CD4-positive, alpha-beta T cell (primary cell): Measurements from ENCODE around the gene DRAXIN. TPM values are rescaled to one million over a fixed set of nuclear protein-coding genes. Genes with fewer than 3 reads are reported as not detected.
A peak's percentile ranks its signal among the peaks of the same experiment; 100 is the strongest.

Experiments used
- ATAC-seq: fragments of 200-7000 bp; cut with Tn5 transposase; one replicate; pipeline ENCODE4 v1.10.0; 2022; ENCODE audit warnings: mild to moderate bottlenecking; ENCODE audit not compliant: poor library complexity
- CTCF ChIA-PET: fragments of 350-600 bp; sonication (Branson Sonifier 250); formaldehyde crosslinking; loops from one replicate; lab custom pipeline; 2021; ENCODE audit warnings: antibody characterized with exemption, inconsistent platforms; lab: Charles Lee
- POLR2A ChIA-PET: fragments of 350-600 bp; sonication (Branson Sonifier 250); formaldehyde crosslinking; loops from one replicate; lab custom pipeline; 2021; ENCODE audit warnings: antibody characterized with exemption, inconsistent platforms; lab: Charles Lee
- DNase-seq, 14 experiments: peaks; one replicate each; pipeline ENCODE4 v3.0.0-alpha.2; 2013 to 2020; ENCODE audit warnings: mixed read lengths in 2 of 14
- H3K27ac ChIP-seq, 2 donors: one replicate each; pipeline versions ENCODE4 v1.5.1 to v1.7.0; 2013; ENCODE audit warnings: low read length in 2 of 2, low read depth in 1 of 2, mild to moderate bottlenecking in 1 of 2
- H3K27me3 ChIP-seq, 2 experiments: 1 replicate in 1 of 2; 2 replicates in 1 of 2; pipeline versions ENCODE4 v1.6.1 to v1.7.0; 2013; ENCODE audit warnings: low read length in 2 of 2, control low read depth in 1 of 2, mild to moderate bottlenecking in 1 of 2, moderate library complexity in 1 of 2; ENCODE audit not compliant: insufficient read depth in 2 of 2, control insufficient read depth in 1 of 2
- H3K36me3 ChIP-seq: one replicate; pipeline ENCODE4 v1.6.1; 2013; ENCODE audit warnings: low read length, control low read depth; ENCODE audit not compliant: insufficient read depth
- H3K4me1 ChIP-seq: one replicate; pipeline ENCODE4 v1.6.1; 2013; ENCODE audit warnings: low read length, control low read depth; ENCODE audit not compliant: insufficient read depth
- H3K4me3 ChIP-seq: one replicate; pipeline ENCODE4 v1.5.1; 2013; ENCODE audit warnings: mild to moderate bottlenecking, low read length, moderate library complexity
- H3K9me3 ChIP-seq, 2 experiments: 1 replicate in 1 of 2; 2 replicates in 1 of 2; pipeline versions ENCODE4 v1.6.1 to v1.7.0; 2013; ENCODE audit warnings: low read length in 2 of 2, mild to moderate bottlenecking in 2 of 2, control low read depth in 1 of 2, moderate library complexity in 1 of 2; ENCODE audit not compliant: control insufficient read depth in 1 of 2, insufficient read depth in 1 of 2
- H3K27ac Mint-ChIP-seq: one replicate; pipeline ENCODE4 v1.8.0; 2020; ENCODE audit warnings: mixed read lengths
- H3K27me3 Mint-ChIP-seq: one replicate; pipeline ENCODE4 v1.8.0; 2021; ENCODE audit warnings: mixed read lengths
- H3K36me3 Mint-ChIP-seq: one replicate; pipeline ENCODE4 v1.8.0; 2021; ENCODE audit warnings: low read depth, mixed read lengths
- H3K4me1 Mint-ChIP-seq: one replicate; pipeline ENCODE4 v1.8.0; 2021; ENCODE audit warnings: low read depth, mixed read lengths
- H3K4me3 Mint-ChIP-seq: one replicate; pipeline ENCODE4 v1.8.0; 2020; ENCODE audit warnings: mild to moderate bottlenecking, mixed read lengths
- H3K9me3 Mint-ChIP-seq: one replicate; pipeline ENCODE4 v1.8.0; 2020; ENCODE audit warnings: mixed read lengths
- intact Hi-C, 2 experiments: fragments of 100-400 bp; cut with DNase I in 1 of 2; cut with micrococcal nuclease in 1 of 2; formaldehyde crosslinking; loops; one replicate each; pipeline versions ENCODE4 v1.15.1 to v1.9.0; 2023 to 2025; cut with DNase I, micrococcal nuclease
- total RNA-seq, 174 experiments: library from RNA in 2 of 174; stranded (reverse) in 2 of 174; gene quantifications; one replicate each; pipeline ENCODE4 v1.2.3 and lab custom pipeline; 2021 to 2026
- TF ChIP-seq, protein P1 (sequence below): fragments of 200-600 bp; IDR thresholded peaks from one replicate; pipeline ENCODE4 v1.8.0; 2022; ENCODE audit warnings: antibody characterized with exemption, mild to moderate bottlenecking

DRAXIN gene
- total RNA-seq, 2 experiments from 2014 or later = 0.05 to 0.08 TPM

GRCh38 chr1:11761285-11761684 is 69.8 kb downstream of the DRAXIN start:
- DNase-seq (no peak), ATAC-seq (no peak)
- H3K9me3 ChIP-seq = peaks cover 0 to 5% of the 10 kb centered on the region in 2 experiments
- Mint-ChIP-seq H3K27me3 (peaks cover 28% of the 10 kb centered on the region), H3K4me3 (no peak overlapping the region), H3K9me3 (no peaks in the 10 kb centered on the region), H3K27ac (no peak overlapping the region), H3K4me1 (no peaks in the 10 kb centered on the region), H3K36me3 (no peaks in the 10 kb centered on the region)
- ChIA-PET POLR2A (no interaction called here), CTCF (no interaction called here)
- H3K4me1 ChIP-seq = peaks cover 10% of the 10 kb centered on the region
- no peak overlapping the region for H3K4me3 ChIP-seq
- no peaks in the 10 kb centered on the region for H3K36me3 ChIP-seq
- TF ChIP-seq, protein P1, sequence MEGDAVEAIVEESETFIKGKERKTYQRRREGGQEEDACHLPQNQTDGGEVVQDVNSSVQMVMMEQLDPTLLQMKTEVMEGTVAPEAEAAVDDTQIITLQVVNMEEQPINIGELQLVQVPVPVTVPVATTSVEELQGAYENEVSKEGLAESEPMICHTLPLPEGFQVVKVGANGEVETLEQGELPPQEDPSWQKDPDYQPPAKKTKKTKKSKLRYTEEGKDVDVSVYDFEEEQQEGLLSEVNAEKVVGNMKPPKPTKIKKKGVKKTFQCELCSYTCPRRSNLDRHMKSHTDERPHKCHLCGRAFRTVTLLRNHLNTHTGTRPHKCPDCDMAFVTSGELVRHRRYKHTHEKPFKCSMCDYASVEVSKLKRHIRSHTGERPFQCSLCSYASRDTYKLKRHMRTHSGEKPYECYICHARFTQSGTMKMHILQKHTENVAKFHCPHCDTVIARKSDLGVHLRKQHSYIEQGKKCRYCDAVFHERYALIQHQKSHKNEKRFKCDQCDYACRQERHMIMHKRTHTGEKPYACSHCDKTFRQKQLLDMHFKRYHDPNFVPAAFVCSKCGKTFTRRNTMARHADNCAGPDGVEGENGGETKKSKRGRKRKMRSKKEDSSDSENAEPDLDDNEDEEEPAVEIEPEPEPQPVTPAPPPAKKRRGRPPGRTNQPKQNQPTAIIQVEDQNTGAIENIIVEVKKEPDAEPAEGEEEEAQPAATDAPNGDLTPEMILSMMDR = no peak
- intact Hi-C loops = no loop called here
- no peak overlapping the region for H3K27ac ChIP-seq
- peaks cover 5 to 21% of the 10 kb centered on the region in 2 experiments for H3K27me3 ChIP-seq

DNA sequence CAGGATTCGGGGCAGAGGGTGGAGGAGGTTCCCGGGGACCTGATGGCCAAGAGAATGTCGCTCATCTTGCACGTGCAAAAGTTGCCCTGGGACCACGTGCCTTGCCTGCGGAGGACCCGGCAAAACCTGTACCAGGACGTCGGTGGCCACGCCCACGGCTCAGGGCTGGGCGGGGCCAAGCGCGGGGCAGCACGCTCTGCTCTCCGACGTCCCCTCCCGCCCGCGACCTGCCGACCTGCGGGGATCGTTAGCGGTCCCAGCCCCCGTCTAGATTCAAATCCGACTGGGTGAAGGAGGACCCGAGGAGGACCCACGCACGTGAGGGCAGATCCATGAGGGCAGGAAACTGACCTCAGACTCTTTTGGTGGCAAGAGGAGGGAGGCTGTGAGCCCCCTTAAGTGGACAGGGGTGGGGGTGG is 70.5 kb downstream of the DRAXIN start, which contains the start of gene C1orf167:
C1orf167 (plus strand) TSS at position 206 of the 419 bp plus-strand sequence. CDS start 2,208 bp downstream, outside the sequence.
- H3K4me3 ChIP-seq = no peak within 1 kb of the TSS
- peaks cover 28% of the 10 kb centered on the region for H3K27me3 Mint-ChIP-seq

GRCh38 chr1:11764115-11764514 is 72.6 kb downstream of the DRAXIN start:
- TF ChIP-seq, protein P1 = no peak
- Mint-ChIP-seq H3K36me3 (no peaks in the 10 kb centered on the region), H3K4me1 (no peaks in the 10 kb centered on the region), H3K27ac (no peak overlapping the region), H3K4me3 (no peak overlapping the region), H3K27me3 (peaks cover 28% of the 10 kb centered on the region), H3K9me3 (no peaks in the 10 kb centered on the region)
- DNase-seq = no peak
- Histone ChIP-seq H3K4me3 (no peak overlapping the region), H3K27ac (no peak overlapping the region), H3K4me1 (peaks cover 10% of the 10 kb centered on the region), H3K27me3 (peaks cover 5 to 21% of the 10 kb centered on the region in 2 experiments), H3K36me3 (no peaks in the 10 kb centered on the region), H3K9me3 (peaks cover 0 to 5% of the 10 kb centered on the region in 2 experiments)
- intact Hi-C loops = no loop called here
- ChIA-PET POLR2A (no interaction called here), CTCF (no interaction called here)
- no peak for ATAC-seq

More for the DNA sequence above, 70.5 kb downstream of the DRAXIN start, which contains the start of gene C1orf167:
- peak in 10 of 14 experiments; percentile 10 to 66 (median 22) for DNase-seq
- H3K27ac ChIP-seq = no peak within 1 kb of the TSS
- ChIA-PET CTCF (no interaction called here), POLR2A (no interaction called here)
- no peak within 1 kb of the TSS for H3K27ac Mint-ChIP-seq
- intact Hi-C loops = no loop called here
- H3K9me3 ChIP-seq = peaks cover 0 to 5% of the 10 kb centered on the region in 2 experiments
- no peaks in the 10 kb centered on the region for H3K36me3 ChIP-seq
- TF ChIP-seq, protein P1 = no peak
- peaks cover 10% of the 10 kb centered on the region for H3K4me1 ChIP-seq
- H3K4me3 Mint-ChIP-seq = no peak within 1 kb of the TSS
- H3K36me3 Mint-ChIP-seq = no peaks in the 10 kb centered on the region
- H3K27me3 ChIP-seq = peaks cover 5 to 21% of the 10 kb centered on the region in 2 experiments
- peak; percentile 57 for ATAC-seq
- H3K9me3 Mint-ChIP-seq = no peaks in the 10 kb centered on the region
- no peaks in the 10 kb centered on the region for H3K4me1 Mint-ChIP-seq
